ENCODE measurements around the gene IGF2. TPM values are rescaled to one million over a fixed set of nuclear protein-coding genes. Genes with fewer than 3 reads are reported as not detected.

Gene IGF2
- total RNA-seq, 1 donor = not detected

DNA sequence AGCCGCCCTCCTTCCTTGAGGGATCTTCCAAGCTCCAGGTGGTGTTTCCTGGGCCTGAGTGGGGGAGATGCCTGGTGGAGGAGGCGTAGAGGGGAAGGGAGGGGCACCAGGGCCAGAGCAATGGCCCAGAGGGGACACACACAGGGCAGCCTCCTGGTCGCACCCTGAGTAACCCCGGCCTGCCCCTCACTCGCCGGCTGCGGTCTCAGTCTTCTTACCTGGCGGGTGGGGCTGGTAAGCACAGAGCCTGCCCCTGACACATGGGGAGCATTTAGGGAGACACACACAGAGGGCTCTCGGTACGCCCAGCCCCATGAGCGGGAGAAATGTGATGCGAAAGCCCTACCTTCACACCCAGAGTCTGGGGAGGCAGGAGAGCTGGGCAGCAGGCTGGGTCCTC is 23.9 kb downstream of the IGF2 start:
- H3K27me3 ChIP-seq (ENCODE audit: insufficient read depth, low read length) = no peaks in the 10 kb centered on the region
- H3K4me3 ChIP-seq (ENCODE audit: low read length) = no peak overlapping the region
- no peaks in the 10 kb centered on the region for H3K4me1 ChIP-seq (ENCODE audit: insufficient read depth, low read length)
- H3K9me3 ChIP-seq (ENCODE audit: low read depth, low read length) = no peaks in the 10 kb centered on the region

DNA sequence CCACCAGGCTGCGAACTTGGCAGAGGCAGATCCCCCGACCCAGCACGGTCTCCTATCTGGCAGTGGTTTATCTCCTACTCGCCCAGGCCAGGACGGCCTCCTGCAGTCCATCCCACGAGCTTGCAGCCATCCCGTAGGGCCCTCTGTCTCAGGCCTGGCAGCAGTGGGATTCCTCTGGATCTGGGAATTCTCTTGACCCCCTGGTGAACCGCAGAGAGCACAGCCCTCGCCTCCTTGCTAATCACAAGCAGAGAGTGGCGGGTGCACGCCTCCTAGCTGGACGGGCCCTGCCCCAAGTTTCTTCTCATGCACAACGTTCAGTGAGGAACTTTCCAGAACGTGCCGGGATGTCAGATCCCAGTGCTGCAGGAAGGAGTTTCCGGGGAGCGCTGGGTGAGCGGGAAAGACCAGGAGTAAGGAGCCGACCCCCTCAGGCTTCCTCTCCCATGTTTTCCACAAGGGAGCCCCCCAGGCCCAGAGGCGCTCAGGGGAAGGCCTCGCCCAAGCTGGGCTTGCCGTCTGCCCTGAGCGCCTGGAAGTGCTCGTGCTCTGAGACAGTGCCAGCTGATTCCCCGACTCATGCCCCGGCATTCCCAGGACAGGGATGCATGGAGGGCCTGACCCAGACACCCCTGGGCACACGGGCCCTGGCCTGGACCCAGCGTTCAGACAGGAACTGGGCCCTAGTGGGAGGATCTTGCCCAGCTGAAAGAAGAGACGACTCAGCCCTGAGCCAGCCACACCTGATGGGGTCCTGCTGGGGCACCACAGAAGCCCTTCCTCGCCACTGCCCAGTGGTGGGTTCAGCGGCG is 24.6 kb downstream of the IGF2 start:
- H3K9me3 ChIP-seq (ENCODE audit: low read depth, low read length) = no peaks in the 10 kb centered on the region
- no peak overlapping the region for H3K4me3 ChIP-seq (ENCODE audit: low read length)
- H3K27me3 ChIP-seq (ENCODE audit: insufficient read depth, low read length) = no peaks in the 10 kb centered on the region
- H3K4me1 ChIP-seq (ENCODE audit: insufficient read depth, low read length) = no peaks in the 10 kb centered on the region

DNA sequence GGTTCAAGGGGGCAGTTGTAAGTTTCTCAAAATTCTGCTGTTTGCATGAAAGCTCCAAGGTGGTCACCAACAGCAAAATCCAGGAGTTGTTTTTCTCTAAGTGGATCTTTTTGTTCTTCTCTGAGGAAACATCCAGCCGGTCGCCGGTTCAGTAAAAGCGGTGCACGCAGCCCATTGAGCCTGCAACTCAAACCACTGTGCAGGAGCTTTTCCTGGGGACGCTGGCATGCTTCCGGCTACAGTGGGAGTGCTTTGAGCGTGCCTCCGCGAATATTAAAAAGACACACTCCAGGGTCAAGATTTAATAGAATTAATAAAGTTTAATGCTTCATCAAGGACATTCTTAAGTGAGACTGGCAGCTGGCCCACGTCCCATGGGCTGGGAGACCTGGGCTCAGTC is 25.4 kb downstream of the IGF2 start:
- Histone ChIP-seq H3K4me3 (ENCODE audit: low read length) (no peak overlapping the region), H3K9me3 (ENCODE audit: low read depth, low read length) (no peaks in the 10 kb centered on the region), H3K27me3 (ENCODE audit: insufficient read depth, low read length) (no peaks in the 10 kb centered on the region), H3K4me1 (ENCODE audit: insufficient read depth, low read length) (no peaks in the 10 kb centered on the region)

DNA sequence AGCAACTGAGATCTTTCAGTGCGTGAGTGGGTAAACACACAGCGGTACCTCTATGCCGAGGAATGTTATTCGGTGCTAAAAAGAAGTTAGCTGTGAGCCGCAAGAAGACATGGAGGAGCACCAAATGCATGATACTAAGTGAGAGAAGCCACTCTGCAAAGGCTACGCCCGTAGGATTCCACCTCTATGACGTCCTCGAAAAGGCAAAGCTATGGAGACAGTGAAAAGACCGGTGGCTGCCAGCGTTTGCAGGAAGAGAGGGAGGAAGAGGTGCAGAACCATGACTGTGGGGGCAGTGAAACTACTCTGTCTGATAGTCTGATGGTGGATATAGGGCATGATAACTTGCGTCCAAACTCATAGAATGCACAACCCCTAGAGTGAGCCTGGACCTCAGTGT is 28.7 kb downstream of the IGF2 start:
- Histone ChIP-seq H3K27me3 (ENCODE audit: insufficient read depth, low read length) (no peaks in the 10 kb centered on the region), H3K4me1 (ENCODE audit: insufficient read depth, low read length) (no peaks in the 10 kb centered on the region), H3K4me3 (ENCODE audit: low read length) (no peak overlapping the region), H3K9me3 (ENCODE audit: low read depth, low read length) (no peaks in the 10 kb centered on the region)

DNA sequence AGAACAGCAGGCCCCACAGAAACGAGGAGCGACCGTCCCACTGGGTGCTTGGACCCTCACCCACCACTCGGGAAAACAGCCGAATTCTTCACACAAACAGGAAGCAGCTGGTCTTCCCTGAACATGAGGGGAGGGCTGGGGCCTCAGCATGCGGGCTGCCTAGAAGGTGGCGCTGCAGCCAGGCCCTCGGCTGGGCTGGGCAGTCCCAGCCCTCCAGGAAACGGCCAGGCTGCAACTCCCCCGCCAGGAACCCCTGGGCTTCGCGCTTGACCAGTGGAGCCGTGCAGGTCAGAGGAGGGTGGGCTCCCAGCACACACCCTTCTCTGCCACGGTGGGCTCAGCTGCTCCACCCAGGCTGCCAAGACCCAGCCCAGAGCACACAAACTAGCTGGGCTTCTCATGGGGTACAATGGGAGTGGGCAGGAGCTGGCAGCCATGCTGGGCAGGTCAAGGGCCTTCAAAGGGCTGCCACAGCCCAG is 29.6 kb downstream of the IGF2 start:
- Histone ChIP-seq H3K9me3 (ENCODE audit: low read depth, low read length) (no peaks in the 10 kb centered on the region), H3K4me3 (ENCODE audit: low read length) (no peak overlapping the region), H3K4me1 (ENCODE audit: insufficient read depth, low read length) (no peaks in the 10 kb centered on the region), H3K27me3 (ENCODE audit: insufficient read depth, low read length) (no peaks in the 10 kb centered on the region)

DNA sequence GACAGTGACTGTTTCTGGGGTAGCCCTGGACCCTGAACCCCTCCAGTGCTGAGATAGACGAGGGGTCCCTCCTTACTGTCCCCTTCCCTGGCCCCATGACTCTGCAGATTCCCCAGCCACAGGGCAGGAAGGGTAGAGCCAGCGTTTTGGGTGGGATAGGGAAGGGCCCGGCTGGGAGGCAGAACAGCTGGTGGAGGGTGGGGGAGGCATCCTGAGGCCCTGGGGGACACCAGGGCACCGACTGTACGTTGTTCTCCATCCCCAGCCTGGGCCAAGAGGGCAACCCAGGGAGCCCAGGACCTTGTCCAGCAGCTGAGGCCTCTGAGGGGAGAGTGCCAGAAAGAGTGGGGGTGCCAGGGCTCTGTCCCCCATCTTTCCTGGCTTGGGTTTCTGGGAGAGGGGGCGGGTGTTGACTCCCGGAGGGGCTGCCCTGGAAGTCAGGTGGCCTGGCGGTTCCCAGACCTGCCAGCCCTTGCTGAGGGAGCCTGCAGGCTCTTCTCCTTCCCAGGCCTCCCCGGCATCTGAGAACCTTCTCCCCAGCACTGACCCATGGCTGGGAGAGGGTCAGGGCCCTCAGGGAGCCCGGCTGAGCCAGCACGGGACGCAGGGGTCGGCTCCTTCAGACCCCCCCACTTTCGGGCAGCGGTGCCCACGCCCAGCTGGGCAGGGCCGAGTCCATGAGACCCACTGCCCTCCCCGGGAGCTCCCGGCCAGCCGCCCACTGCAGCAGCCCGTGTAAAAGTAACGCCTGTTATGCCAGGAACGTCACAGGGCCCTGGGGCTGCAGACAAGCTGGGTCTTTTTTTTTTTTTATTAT is 30.3 kb downstream of the IGF2 start:
- no peaks in the 10 kb centered on the region for H3K4me1 ChIP-seq (ENCODE audit: insufficient read depth, low read length)
- H3K9me3 ChIP-seq (ENCODE audit: low read depth, low read length) = no peaks in the 10 kb centered on the region
- H3K27me3 ChIP-seq (ENCODE audit: insufficient read depth, low read length) = no peaks in the 10 kb centered on the region
- no peak overlapping the region for H3K4me3 ChIP-seq (ENCODE audit: low read length)

DNA sequence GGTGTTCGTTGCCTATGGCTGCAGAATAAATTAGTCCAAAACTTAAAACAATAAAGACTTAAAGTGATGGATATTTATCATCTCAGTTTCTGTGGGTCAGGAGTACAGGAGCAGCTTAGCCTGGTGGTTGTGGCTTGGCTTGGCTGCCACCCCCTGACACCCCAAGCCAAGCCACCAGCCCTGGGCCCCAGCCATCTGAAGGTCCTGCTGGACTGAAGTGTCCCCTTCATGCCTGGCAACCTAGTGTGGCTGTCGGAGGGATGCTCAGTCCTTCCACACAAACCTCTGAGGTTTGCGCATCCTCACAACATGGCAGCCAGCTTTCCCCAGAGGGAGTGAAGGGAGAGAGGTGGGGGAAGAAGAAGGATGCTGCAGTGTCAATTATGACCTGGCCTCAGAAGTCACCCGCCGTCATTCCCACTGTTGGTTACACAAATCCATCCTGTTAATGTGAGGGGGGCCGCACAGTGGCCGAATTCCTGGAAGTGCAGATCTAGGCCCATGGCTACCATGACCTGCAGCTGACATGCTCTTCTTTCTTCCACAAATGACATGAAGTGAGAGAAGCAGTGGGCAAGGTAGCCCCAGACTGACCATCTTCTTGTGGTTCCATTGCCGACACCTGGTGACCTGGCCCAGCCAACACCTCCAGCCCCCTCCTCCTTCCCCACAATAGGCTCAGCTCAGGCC is 31.1 kb downstream of the IGF2 start:
- H3K4me1 ChIP-seq (ENCODE audit: insufficient read depth, low read length) = no peaks in the 10 kb centered on the region
- H3K4me3 ChIP-seq (ENCODE audit: low read length) = no peak overlapping the region
- no peaks in the 10 kb centered on the region for H3K27me3 ChIP-seq (ENCODE audit: insufficient read depth, low read length)
- no peaks in the 10 kb centered on the region for H3K9me3 ChIP-seq (ENCODE audit: low read depth, low read length)

DNA sequence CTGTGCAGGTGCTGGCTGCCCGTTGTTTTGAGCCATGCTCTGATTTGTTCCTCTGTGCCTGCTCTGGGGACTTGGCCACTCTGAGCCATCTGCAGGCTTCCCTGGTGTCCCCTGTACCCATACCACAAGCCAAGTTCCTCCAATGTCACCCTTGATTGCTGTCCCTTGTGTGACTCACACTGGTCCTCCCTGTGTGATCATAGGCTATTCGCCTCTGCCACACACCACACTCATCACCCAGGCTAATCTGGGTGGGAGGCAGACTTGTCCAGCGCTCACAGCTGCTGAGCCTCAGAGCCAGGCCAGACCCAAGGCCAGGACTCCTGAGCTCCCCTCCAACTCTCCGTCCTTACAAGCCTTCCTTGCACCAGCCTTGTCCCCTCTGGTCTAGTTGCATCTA is 31.7 kb downstream of the IGF2 start:
- H3K4me1 ChIP-seq (ENCODE audit: insufficient read depth, low read length) = no peaks in the 10 kb centered on the region
- H3K4me3 ChIP-seq (ENCODE audit: low read length) = no peak overlapping the region
- H3K27me3 ChIP-seq (ENCODE audit: insufficient read depth, low read length) = no peaks in the 10 kb centered on the region

DNA sequence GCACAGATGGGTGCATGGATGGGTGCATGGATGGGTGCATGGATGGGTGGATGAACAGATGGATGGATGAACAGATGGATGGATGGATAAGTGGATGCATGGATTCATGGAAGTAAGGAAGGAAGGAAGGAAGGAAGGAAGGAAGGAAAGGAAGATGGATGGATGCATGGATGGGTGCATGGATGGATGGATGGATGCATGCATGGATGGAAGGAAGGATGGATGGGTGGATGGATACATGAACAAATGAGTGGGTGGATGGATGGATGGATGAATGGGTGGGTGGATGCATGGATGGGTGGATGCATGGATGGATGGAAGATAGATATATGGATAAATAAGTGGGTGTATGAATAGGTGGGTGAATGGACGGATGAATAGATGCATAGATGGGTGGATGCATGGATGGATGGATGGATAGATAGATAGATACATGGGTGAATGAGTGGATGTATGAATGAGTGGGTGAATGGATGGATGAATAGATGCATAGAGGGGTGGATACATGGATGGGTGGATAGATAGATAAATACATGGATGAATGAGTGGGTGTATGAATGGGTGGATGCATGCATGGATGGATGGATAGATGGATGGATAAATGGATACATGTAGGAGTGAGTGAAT is 32.5 kb downstream of the IGF2 start:
- Histone ChIP-seq H3K4me3 (ENCODE audit: low read length) (no peak overlapping the region), H3K27me3 (ENCODE audit: insufficient read depth, low read length) (no peaks in the 10 kb centered on the region), H3K9me3 (ENCODE audit: low read depth, low read length) (no peaks in the 10 kb centered on the region), H3K4me1 (ENCODE audit: insufficient read depth, low read length) (no peaks in the 10 kb centered on the region)

More for the DNA sequence above, 31.7 kb downstream of the IGF2 start:
- no peaks in the 10 kb centered on the region for H3K9me3 ChIP-seq (ENCODE audit: low read depth, low read length)

DNA sequence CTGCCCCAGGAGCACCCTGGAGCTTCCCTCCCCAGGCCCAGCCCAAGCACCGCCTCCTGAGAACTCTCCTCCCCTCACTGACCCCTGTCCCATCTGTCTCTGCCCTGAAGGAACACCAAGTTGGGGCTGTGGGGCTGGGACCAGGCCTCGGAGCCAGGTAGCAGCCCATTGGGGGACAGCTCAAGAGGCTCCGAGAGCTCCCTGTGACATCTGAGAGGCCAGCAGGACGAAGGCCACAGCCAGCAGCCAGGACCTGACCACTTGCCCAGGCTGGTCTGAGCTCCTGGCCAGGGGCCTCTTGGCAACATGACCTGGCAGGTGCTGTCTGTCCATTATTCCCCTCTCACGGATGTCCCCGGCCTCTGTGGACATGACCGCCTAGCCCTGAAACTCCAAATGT is 33.7 kb downstream of the IGF2 start:
- Histone ChIP-seq H3K9me3 (ENCODE audit: low read depth, low read length) (no peaks in the 10 kb centered on the region), H3K27me3 (ENCODE audit: insufficient read depth, low read length) (no peaks in the 10 kb centered on the region)

DNA sequence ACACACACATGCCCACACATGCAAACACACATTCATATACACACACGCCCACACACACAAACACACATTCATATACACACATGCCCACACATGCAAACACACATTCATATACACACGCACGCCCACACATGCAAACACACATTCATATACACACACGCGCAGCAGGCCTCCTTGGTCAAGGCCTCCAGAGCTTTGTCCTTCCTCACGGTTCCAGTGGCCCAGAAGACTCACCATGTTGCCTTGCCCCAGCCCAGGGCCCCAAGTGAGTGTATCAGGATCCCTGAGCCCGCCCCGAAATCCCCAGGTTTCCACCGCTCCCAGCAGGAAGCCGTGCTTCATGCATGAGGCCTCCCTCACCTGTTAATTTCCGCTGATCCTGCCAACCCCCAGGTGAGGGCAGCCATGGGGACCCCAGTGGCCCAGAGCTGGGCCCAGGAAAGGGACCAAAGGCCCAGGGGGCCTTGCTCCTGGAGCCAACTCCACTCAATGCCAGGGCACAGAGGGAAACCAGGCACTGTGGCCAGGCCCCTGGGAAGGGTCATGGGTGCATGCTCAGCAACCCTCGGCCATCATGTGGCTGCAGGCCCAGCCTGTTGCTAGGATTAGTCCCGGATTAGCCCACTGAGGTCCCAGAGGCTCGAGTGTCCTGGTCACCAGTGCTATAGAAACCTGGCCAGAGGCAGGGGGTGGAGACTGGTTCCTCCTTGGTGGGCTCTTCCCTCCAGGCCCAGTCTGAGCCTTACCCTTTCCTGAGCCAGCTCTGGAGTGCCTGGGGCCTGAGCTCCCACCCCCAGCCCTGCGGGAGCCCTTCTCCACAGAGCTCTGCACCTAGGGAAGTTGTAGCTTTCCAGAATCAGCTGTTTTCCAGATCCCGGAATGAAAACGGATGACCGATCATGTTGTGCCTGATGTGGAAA is 34.4 kb downstream of the IGF2 start:
- Histone ChIP-seq H3K4me1 (ENCODE audit: insufficient read depth, low read length) (no peaks in the 10 kb centered on the region), H3K27me3 (ENCODE audit: insufficient read depth, low read length) (no peaks in the 10 kb centered on the region), H3K9me3 (ENCODE audit: low read depth, low read length) (no peaks in the 10 kb centered on the region), H3K4me3 (ENCODE audit: low read length) (no peak overlapping the region)

More for the DNA sequence above, 33.7 kb downstream of the IGF2 start:
- no peak overlapping the region for H3K4me3 ChIP-seq (ENCODE audit: low read length)
- H3K4me1 ChIP-seq (ENCODE audit: insufficient read depth, low read length) = no peaks in the 10 kb centered on the region

DNA sequence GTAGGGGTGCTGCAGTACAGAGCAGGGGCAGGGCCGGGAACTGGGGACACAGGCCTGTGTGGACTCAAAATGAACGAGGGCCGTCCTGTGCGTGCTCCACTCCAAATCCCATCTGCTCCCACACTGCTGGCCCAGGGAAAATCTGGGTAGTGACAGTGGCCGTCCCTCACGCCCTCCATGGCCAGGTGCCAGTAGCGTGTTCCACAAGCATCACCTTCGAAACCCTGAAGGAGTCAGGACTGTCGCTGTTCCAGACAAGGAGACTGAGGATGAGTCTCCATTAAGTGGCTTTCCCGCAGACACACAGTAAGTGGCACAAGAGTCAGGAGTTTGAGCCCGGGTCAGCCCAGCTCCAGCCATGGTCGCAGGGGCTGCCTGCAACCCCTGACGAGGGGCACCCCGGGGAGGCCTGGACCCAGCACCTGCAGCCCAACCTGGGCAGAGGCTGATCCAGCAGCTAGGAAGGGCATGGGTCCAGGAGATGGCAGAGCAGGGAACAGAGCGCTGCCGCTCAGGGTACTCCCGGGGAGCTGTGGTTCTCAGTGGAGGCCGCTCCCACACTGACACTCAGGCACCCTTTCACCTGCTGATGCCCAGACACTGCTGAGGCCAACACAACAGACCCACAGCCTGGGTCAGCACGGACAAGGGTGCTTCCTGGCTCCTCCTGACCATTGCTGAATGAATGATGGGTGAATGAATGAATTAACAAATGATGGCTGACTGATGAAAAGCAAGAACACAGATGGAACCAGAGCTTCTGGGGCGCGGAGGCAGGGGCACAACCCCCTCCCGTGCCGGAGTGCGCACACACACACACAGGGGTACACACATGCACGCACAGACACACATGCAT is 35.3 kb downstream of the IGF2 start:
- Histone ChIP-seq H3K9me3 (ENCODE audit: low read depth, low read length) (no peaks in the 10 kb centered on the region), H3K4me1 (ENCODE audit: insufficient read depth, low read length) (no peaks in the 10 kb centered on the region), H3K4me3 (ENCODE audit: low read length) (no peak overlapping the region), H3K27me3 (ENCODE audit: insufficient read depth, low read length) (no peaks in the 10 kb centered on the region)

DNA sequence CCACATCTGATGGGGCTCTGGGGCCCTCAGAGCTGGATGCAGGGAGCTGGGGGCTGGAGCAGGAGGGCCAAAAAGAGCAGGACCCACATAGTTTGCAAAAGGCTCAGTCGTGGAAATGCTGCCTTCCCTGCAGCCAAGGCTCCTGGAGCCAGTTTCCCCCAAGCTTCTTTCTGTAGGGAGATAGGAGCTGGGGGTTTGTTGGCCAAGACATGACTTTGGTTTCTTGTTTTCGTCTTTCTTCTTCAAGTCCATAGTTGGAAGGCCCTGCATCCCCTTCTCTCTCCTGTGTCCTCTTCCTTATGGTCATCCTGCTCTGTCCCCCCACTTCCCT is 36.3 kb downstream of the IGF2 start:
- Histone ChIP-seq H3K27me3 (ENCODE audit: insufficient read depth, low read length) (no peaks in the 10 kb centered on the region), H3K9me3 (ENCODE audit: low read depth, low read length) (no peaks in the 10 kb centered on the region), H3K4me1 (ENCODE audit: insufficient read depth, low read length) (no peaks in the 10 kb centered on the region), H3K4me3 (ENCODE audit: low read length) (no peak overlapping the region)

All from mononuclear cell (primary cell).